Cortex of kidney (tissue), 1 donor: ENCODE data around the gene NSF.

Experiments
- DNase-seq: peaks from one replicate; lab custom pipeline; 2025; lab: John Stamatoyannopoulos, UW

NSF gene

GRCh38 chr17:46796956-46797530 is 206.6 kb downstream of the NSF start:
- no peak for DNase-seq

- no peak for DNase-seq
These were observed 210.1 kb downstream of the NSF start for GRCh38 chr17:46800573-46800972.

GRCh38 chr17:46802800-46803199 is 212.3 kb downstream of the NSF start:
- no peak for DNase-seq

GRCh38 chr17:46803544-46803943 is 213.1 kb downstream of the NSF start:
- DNase-seq = no peak

GRCh38 chr17:46805771-46806170 is 215.3 kb downstream of the NSF start:
- DNase-seq = no peak
